Right atrium auricular region (tissue), 2 donors: ENCODE data around the gene SELENOS. TPM values are rescaled to one million over a fixed set of nuclear protein-coding genes. Genes with fewer than 3 reads are reported as not detected.

Experiments
- DNase-seq: peaks from one replicate; pipeline ENCODE4 v3.0.0-alpha.2; 2019; ENCODE audit warnings: low spot score
- H3K27ac ChIP-seq, 2 donors: fragments of 200-600 bp; sonication (generic); 1 replicate in 1 of 2; 2 replicates in 1 of 2; pipeline ENCODE4 v1.5.1; 2016 to 2019
- H3K27me3 ChIP-seq, 2 donors: fragments of 200-600 bp; sonication (generic); one replicate each; pipeline versions ENCODE4 v1.5.1 to v1.6.0; 2017 to 2019
- H3K36me3 ChIP-seq: fragments of 200-600 bp; sonication (generic); one replicate; pipeline ENCODE4 v1.5.1; 2016
- H3K4me1 ChIP-seq, 2 donors: fragments of 200-600 bp; sonication (generic); one replicate each; pipeline versions ENCODE4 v1.5.1 to v1.6.0; 2017 to 2019
- H3K4me3 ChIP-seq, 2 donors: fragments of 200-600 bp; sonication (generic); 1 replicate in 1 of 2; 2 replicates in 1 of 2; pipeline ENCODE4 v1.5.1; 2017 to 2019; ENCODE audit warnings: mild to moderate bottlenecking in 1 of 2, moderate library complexity in 1 of 2
- H3K9me3 ChIP-seq, 2 donors: fragments of 200-600 bp; sonication (generic); one replicate each; pipeline ENCODE4 v1.5.1; 2019
- total RNA-seq, 2 donors: library from RNA; depleted of rRNA; stranded (reverse); fragments of >200 nt; gene quantifications; one replicate each; pipeline ENCODE4 v1.1.0, GENCODE V29; 2016
- TF ChIP-seq, protein P1 (sequence below), 2 donors: fragments of 200-600 bp; sonication (generic); IDR thresholded peaks; one replicate each; pipeline ENCODE4 v1.5.1; 2019; ENCODE audit warnings: antibody characterized with exemption in 2 of 2

The SELENOS gene
- total RNA-seq, 2 donors from 2014 or later, result 52.4 to 60.6 TPM

DNA sequence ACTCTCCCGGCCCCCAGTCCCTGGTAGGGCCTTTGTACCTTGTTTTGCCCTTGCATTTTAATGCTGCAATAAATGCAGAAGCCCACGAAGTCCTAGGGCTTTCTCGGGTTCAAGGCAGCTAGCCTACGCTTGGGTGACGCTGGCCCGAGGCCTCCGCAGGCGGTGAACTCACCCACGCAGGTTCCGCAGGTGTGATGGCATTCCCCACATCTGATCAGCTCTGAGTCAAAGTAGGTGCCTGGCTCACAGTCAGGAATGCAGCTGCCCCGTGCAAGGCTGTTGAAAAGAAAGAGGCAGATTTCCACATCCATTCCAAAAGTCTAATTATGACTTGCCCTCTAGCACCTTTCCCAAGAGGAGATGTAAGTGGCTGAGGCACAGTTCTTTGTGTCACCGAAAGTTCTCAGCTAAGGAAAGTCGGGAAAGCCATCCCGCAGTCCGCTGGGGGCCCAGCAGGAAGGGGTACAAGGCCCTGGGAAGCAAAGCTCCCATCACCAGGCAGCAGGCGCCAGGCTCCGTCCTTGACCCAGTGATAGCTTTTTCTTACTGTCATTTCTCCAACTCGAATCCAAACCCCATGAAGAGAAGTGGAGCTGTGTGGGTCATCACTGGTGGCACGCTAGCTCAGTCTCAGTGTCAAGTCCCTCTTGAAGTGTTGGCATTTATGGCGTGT lies 41.0 kb upstream of the SELENOS start:
- no peaks in the 10 kb centered on the region for H3K36me3 ChIP-seq
- no peaks in the 10 kb centered on the region for H3K9me3 ChIP-seq
- TF ChIP-seq, protein P1, sequence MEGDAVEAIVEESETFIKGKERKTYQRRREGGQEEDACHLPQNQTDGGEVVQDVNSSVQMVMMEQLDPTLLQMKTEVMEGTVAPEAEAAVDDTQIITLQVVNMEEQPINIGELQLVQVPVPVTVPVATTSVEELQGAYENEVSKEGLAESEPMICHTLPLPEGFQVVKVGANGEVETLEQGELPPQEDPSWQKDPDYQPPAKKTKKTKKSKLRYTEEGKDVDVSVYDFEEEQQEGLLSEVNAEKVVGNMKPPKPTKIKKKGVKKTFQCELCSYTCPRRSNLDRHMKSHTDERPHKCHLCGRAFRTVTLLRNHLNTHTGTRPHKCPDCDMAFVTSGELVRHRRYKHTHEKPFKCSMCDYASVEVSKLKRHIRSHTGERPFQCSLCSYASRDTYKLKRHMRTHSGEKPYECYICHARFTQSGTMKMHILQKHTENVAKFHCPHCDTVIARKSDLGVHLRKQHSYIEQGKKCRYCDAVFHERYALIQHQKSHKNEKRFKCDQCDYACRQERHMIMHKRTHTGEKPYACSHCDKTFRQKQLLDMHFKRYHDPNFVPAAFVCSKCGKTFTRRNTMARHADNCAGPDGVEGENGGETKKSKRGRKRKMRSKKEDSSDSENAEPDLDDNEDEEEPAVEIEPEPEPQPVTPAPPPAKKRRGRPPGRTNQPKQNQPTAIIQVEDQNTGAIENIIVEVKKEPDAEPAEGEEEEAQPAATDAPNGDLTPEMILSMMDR (IDR thresholded peaks at IDR 0.05), result no peak
- H3K4me1 ChIP-seq, result no peaks in the 10 kb centered on the region
- H3K27me3 ChIP-seq, result no peaks in the 10 kb centered on the region
- H3K27ac ChIP-seq, result no peak overlapping the region
- DNase-seq, result no peak
- no peak overlapping the region for H3K4me3 ChIP-seq

DNA sequence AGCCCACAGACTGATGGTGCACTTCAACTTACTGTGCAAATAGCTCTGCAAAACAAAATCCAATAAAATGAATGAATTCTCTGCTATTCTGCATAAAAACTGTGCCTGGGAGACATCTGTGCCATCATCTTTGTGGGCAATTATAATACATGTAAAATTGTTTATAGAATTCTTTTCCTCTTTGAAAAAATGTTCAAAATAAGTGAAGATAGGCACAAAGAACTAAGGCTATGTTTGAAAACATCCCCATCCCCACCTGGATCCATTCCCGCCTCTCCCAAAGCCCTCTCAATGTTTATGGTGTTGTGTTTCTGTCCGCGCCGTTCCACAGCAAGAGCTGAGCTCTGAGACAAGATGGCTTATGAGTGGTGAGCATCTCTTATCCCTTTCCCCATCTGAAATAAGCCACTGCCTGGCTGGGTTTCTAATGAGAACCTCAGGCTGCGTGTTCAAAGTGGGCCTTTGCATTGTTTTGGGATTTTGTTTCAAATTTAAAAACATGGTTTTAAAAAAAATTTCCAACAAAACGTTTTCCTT lies 40.1 kb upstream of the SELENOS start:
- Histone ChIP-seq H3K9me3 (no peaks in the 10 kb centered on the region), H3K36me3 (no peaks in the 10 kb centered on the region), H3K27me3 (no peaks in the 10 kb centered on the region), H3K4me1 (no peaks in the 10 kb centered on the region), H3K4me3 (no peak overlapping the region), H3K27ac (no peak overlapping the region)
- TF ChIP-seq, protein P1 (IDR thresholded peaks at IDR 0.05), result no peak
- DNase-seq, result no peak

DNA sequence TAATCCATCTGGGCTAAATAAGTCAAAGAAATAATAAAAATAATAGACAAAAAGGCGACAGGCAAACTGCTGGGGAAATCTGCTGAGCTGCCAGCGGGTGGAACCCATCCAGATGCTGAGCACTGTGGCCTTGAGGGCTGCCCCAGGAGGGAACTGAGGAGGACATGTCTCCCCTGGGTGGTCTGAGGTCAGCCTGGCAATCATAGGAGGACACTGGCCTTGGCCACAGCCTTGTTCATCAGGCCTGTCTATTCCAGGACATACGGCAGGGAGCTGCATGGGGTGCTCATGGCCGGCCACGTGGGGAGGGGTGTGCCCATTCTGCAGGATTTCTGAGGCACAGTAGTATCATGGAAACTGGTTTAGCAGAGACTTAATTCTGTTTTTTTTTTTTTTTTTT lies 39.2 kb upstream of the SELENOS start:
- Histone ChIP-seq H3K4me3 (no peak overlapping the region), H3K36me3 (no peaks in the 10 kb centered on the region)

GRCh38 chr15:101315736-101316135 lies 38.5 kb upstream of the SELENOS start:
- H3K9me3 ChIP-seq, result no peaks in the 10 kb centered on the region
- TF ChIP-seq, protein P1 (IDR thresholded peaks at IDR 0.05), result no peak
- no peak overlapping the region for H3K27ac ChIP-seq
- no peaks in the 10 kb centered on the region for H3K27me3 ChIP-seq
- H3K4me1 ChIP-seq, result no peaks in the 10 kb centered on the region
- no peak overlapping the region for H3K4me3 ChIP-seq
- DNase-seq, result no peak
- no peaks in the 10 kb centered on the region for H3K36me3 ChIP-seq

More for the DNA sequence above, 39.2 kb upstream of the SELENOS start:
- Histone ChIP-seq H3K4me1 (no peaks in the 10 kb centered on the region), H3K27ac (no peak overlapping the region), H3K27me3 (no peaks in the 10 kb centered on the region), H3K9me3 (no peaks in the 10 kb centered on the region)
- TF ChIP-seq, protein P1 (IDR thresholded peaks at IDR 0.05), result no peak
- no peak for DNase-seq

DNA sequence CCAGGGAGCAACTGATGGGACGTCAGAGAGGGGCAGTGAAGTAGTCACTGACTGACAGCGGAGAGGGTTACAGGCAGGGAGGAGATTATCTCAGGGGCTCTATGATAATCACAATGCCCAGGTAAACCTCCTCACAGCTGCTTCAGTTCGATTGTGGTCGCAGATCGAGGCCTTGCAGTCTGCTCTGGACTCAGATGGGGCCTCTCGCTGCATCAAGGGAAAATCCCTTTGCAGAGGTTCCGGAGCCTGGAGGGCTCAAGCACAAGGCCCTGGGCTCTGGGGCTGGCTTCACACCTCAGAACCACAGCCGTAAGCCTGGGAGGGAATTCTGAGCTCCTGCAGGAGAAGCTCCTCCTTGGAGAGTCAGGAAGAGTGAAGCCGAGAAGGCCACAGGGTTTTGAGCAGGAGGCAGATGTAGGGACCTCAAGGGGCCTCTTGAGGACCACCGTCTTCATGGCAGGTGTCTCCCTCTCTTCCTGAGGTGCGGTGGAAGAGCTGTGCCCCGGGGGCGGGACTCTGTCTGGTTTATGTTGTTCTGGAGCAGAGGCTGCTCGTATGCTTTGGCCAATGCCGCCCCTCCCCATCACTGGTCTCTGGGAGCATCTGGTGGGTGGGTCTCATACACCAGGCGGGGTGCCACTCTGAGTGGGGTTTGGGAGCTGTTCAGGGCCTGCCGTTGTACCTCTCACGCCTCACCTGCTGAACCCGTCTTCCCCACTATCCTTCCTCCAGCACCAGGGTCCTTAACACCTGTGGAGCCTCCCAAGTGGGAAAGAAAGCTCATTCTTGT lies 37.2 kb upstream of the SELENOS start:
- Histone ChIP-seq H3K27ac (no peak overlapping the region), H3K4me3 (no peak overlapping the region), H3K36me3 (no peaks in the 10 kb centered on the region), H3K9me3 (no peaks in the 10 kb centered on the region), H3K4me1 (no peaks in the 10 kb centered on the region), H3K27me3 (no peaks in the 10 kb centered on the region)
- TF ChIP-seq, protein P1 (IDR thresholded peaks at IDR 0.05), result no peak
- no peak for DNase-seq
